Activated naive CD4-positive, alpha-beta T cell (primary cell): ENCODE measurements around the gene LRRC27.

Source experiments
- DNase-seq, 4 experiments: peaks; one replicate each; lab custom pipeline; 2025; lab: John Stamatoyannopoulos, UW

Gene LRRC27

GRCh38 chr10:132301371-132302330, 30.3 kb upstream of the LRRC27 start:
- DNase-seq = no peak

GRCh38 chr10:132302421-132303310, 29.3 kb upstream of the LRRC27 start:
- DNase-seq = no peak

- DNase-seq = no peak
Observed at GRCh38 chr10:132303361-132304115, 28.5 kb upstream of the LRRC27 start.

- no peak for DNase-seq
Observed at GRCh38 chr10:132304756-132305509, 27.1 kb upstream of the LRRC27 start.

GRCh38 chr10:132305654-132306342, 26.2 kb upstream of the LRRC27 start:
- DNase-seq = no peak

GRCh38 chr10:132306343-132306685, 25.7 kb upstream of the LRRC27 start:
- DNase-seq = no peak

GRCh38 chr10:132306864-132307751, 24.9 kb upstream of the LRRC27 start:
- peak in 2 of 4 experiments; percentile 16 to 36 for DNase-seq

- peak; percentile 90 to 97 (median 96) for DNase-seq
Observed at GRCh38 chr10:132307823-132308586, 24.0 kb upstream of the LRRC27 start, which contains the start of gene STK32C. TSS of gene STK32C (minus strand) at chr10:132307950. CDS start at chr10:132307833, 117 bp downstream.

- DNase-seq = peak in 1 of 4 experiments; percentile 12
Observed at GRCh38 chr10:132308587-132309470, 23.2 kb upstream of the LRRC27 start.

GRCh38 chr10:132309471-132309865, 22.5 kb upstream of the LRRC27 start:
- DNase-seq = no peak

GRCh38 chr10:132309879-132310591, 22.0 kb upstream of the LRRC27 start:
- no peak for DNase-seq

- no peak for DNase-seq
Observed at GRCh38 chr10:132310701-132311337, 21.2 kb upstream of the LRRC27 start.

GRCh38 chr10:132311338-132311939, 20.6 kb upstream of the LRRC27 start:
- no peak for DNase-seq

- DNase-seq = no peak
Observed at GRCh38 chr10:132313305-132313704, 18.7 kb upstream of the LRRC27 start.

GRCh38 chr10:132313865-132314264, 18.1 kb upstream of the LRRC27 start:
- DNase-seq = no peak

GRCh38 chr10:132314336-132314735, 17.7 kb upstream of the LRRC27 start:
- DNase-seq = no peak
